ENCODE measurements around the gene ZC3H12D.

Gene ZC3H12D

GRCh38 chr6:149513915-149514314 is 29.1 kb upstream of the ZC3H12D start:
- Histone ChIP-seq H3K36me3 (ENCODE audit: insufficient read depth, low read length) (peaks cover 44% of the 10 kb centered on the region), H3K9ac (ENCODE audit: low read length) (no peak overlapping the region), H3K4me3 (ENCODE audit: low read depth, low read length, poor library complexity, severe bottlenecking) (no peak overlapping the region), H3K27me3 (ENCODE audit: insufficient read depth, low read length) (no peaks in the 10 kb centered on the region), H3K4me1 (ENCODE audit: insufficient read depth, low read length, severe bottlenecking) (no peaks in the 10 kb centered on the region), H3K4me2 (ENCODE audit: low read length) (no peak overlapping the region), H3K9me2 (ENCODE audit: low read depth, low read length) (no peaks in the 10 kb centered on the region), H2AFZ (ENCODE audit: low read length) (no peak overlapping the region), H3K9me3 (ENCODE audit: low read length) (no peaks in the 10 kb centered on the region), H3K27ac (ENCODE audit: low read depth, low read length, poor library complexity, severe bottlenecking) (no peak overlapping the region), H4K20me1 (ENCODE audit: insufficient read depth, low read length) (no peaks in the 10 kb centered on the region), H3K79me2 (ENCODE audit: insufficient read depth, low read length) (no peaks in the 10 kb centered on the region), H3F3A (ENCODE audit: insufficient read depth, low read length) (no peaks in the 10 kb centered on the region)
- TF ChIP-seq EZH2 (IDR thresholded peaks at IDR 0.05; ENCODE audit: borderline replicate concordance, low read length), result no peak
- TF ChIP-seq, protein P1, sequence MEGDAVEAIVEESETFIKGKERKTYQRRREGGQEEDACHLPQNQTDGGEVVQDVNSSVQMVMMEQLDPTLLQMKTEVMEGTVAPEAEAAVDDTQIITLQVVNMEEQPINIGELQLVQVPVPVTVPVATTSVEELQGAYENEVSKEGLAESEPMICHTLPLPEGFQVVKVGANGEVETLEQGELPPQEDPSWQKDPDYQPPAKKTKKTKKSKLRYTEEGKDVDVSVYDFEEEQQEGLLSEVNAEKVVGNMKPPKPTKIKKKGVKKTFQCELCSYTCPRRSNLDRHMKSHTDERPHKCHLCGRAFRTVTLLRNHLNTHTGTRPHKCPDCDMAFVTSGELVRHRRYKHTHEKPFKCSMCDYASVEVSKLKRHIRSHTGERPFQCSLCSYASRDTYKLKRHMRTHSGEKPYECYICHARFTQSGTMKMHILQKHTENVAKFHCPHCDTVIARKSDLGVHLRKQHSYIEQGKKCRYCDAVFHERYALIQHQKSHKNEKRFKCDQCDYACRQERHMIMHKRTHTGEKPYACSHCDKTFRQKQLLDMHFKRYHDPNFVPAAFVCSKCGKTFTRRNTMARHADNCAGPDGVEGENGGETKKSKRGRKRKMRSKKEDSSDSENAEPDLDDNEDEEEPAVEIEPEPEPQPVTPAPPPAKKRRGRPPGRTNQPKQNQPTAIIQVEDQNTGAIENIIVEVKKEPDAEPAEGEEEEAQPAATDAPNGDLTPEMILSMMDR (IDR thresholded peaks at IDR 0.05; ENCODE audit: low read length), result no peak

- peaks cover 4% of the 10 kb centered on the region for H3K4me1 ChIP-seq (ENCODE audit: insufficient read depth, low read length, severe bottlenecking)
- no peaks in the 10 kb centered on the region for H3K9me2 ChIP-seq (ENCODE audit: low read depth, low read length)
- no peak overlapping the region for H2AFZ ChIP-seq (ENCODE audit: low read length)
- no peak overlapping the region for H3K27ac ChIP-seq (ENCODE audit: low read depth, low read length, poor library complexity, severe bottlenecking)
- no peak overlapping the region for H3K9ac ChIP-seq (ENCODE audit: low read length)
- no peaks in the 10 kb centered on the region for H3K9me3 ChIP-seq (ENCODE audit: low read length)
- no peak overlapping the region for H3K4me3 ChIP-seq (ENCODE audit: low read depth, low read length, poor library complexity, severe bottlenecking)
- H3K36me3 ChIP-seq (ENCODE audit: insufficient read depth, low read length), result peaks cover 35% of the 10 kb centered on the region
- no peak overlapping the region for H3K4me2 ChIP-seq (ENCODE audit: low read length)
- TF ChIP-seq, protein P1 (IDR thresholded peaks at IDR 0.05; ENCODE audit: low read length), result no peak
- no peak for TF ChIP-seq EZH2 (IDR thresholded peaks at IDR 0.05; ENCODE audit: borderline replicate concordance, low read length)
- no peaks in the 10 kb centered on the region; the same call in 1 of the 2 replicates for H3F3A ChIP-seq (ENCODE audit: insufficient read depth, low read length)
- peaks cover 6% of the 10 kb centered on the region; the same call in 1 of the 2 replicates for H3K79me2 ChIP-seq (ENCODE audit: insufficient read depth, low read length)
- H4K20me1 ChIP-seq (ENCODE audit: insufficient read depth, low read length), result no peaks in the 10 kb centered on the region
- no peaks in the 10 kb centered on the region for H3K27me3 ChIP-seq (ENCODE audit: insufficient read depth, low read length)
These were observed 26.1 kb upstream of the ZC3H12D start for GRCh38 chr6:149510793-149511512.

GRCh38 chr6:149508485-149508884 is 23.7 kb upstream of the ZC3H12D start:
- H3K36me3 ChIP-seq (ENCODE audit: insufficient read depth, low read length), result peaks cover 35% of the 10 kb centered on the region
- no peak overlapping the region for H2AFZ ChIP-seq (ENCODE audit: low read length)
- no peak overlapping the region for H3K27ac ChIP-seq (ENCODE audit: low read depth, low read length, poor library complexity, severe bottlenecking)
- H3K27me3 ChIP-seq (ENCODE audit: insufficient read depth, low read length), result no peaks in the 10 kb centered on the region
- no peaks in the 10 kb centered on the region for H4K20me1 ChIP-seq (ENCODE audit: insufficient read depth, low read length)
- H3K4me2 ChIP-seq (ENCODE audit: low read length), result no peak overlapping the region
- TF ChIP-seq, protein P1 (IDR thresholded peaks at IDR 0.05; ENCODE audit: low read length), result no peak
- no peak for TF ChIP-seq EZH2 (IDR thresholded peaks at IDR 0.05; ENCODE audit: borderline replicate concordance, low read length)
- H3K9me2 ChIP-seq (ENCODE audit: low read depth, low read length), result no peaks in the 10 kb centered on the region
- H3K9me3 ChIP-seq (ENCODE audit: low read length), result no peaks in the 10 kb centered on the region
- no peak overlapping the region for H3K4me3 ChIP-seq (ENCODE audit: low read depth, low read length, poor library complexity, severe bottlenecking)
- no peak overlapping the region for H3K9ac ChIP-seq (ENCODE audit: low read length)
- peaks cover 6% of the 10 kb centered on the region; the same call in 1 of the 2 replicates for H3K79me2 ChIP-seq (ENCODE audit: insufficient read depth, low read length)
- no peaks in the 10 kb centered on the region; the same call in 1 of the 2 replicates for H3F3A ChIP-seq (ENCODE audit: insufficient read depth, low read length)
- peaks cover 4% of the 10 kb centered on the region for H3K4me1 ChIP-seq (ENCODE audit: insufficient read depth, low read length, severe bottlenecking)

All from OCI-LY1 (cell line).